ENCODE measurements around the gene DGKD.

DGKD gene

GRCh38 chr2:233353769-233354499, at the start of gene DGKD:
DGKD (plus strand) TSS chr2:233354494; CDS start chr2:233354519, 25 bp downstream.
- Histone ChIP-seq H3K27me3 (ENCODE audit: insufficient read depth, low read length) (peaks cover 35% of the 10 kb centered on the region), H3K4me1 (ENCODE audit: insufficient read depth, low read length) (peaks cover 5% of the 10 kb centered on the region; the same call in 1 of the 2 replicates), H3K36me3 (ENCODE audit: insufficient read depth, low read depth, low read length) (peaks cover 3% of the 10 kb centered on the region; the same call in 1 of the 2 replicates), H3K9ac (ENCODE audit: low read depth, low read length) (peak within 1 kb of the TSS; percentile 69; the same call in 1 of the 2 replicates), H3K9me3 (ENCODE audit: insufficient read depth, low read depth, low read length) (no peaks in the 10 kb centered on the region), H3K4me3 (ENCODE audit: low read length) (peak within 1 kb of the TSS; percentile 81), H3K27ac (ENCODE audit: low read length) (no peak within 1 kb of the TSS)

- Histone ChIP-seq H3K36me3 (ENCODE audit: insufficient read depth, low read depth, low read length) (no peaks in the 10 kb centered on the region), H3K9ac (ENCODE audit: low read depth, low read length) (no peak within 1 kb of the TSS), H3K27me3 (ENCODE audit: insufficient read depth, low read length) (no peaks in the 10 kb centered on the region), H3K27ac (ENCODE audit: low read length) (no peak within 1 kb of the TSS), H3K9me3 (ENCODE audit: insufficient read depth, low read depth, low read length) (no peaks in the 10 kb centered on the region), H3K4me3 (ENCODE audit: low read length) (no peak within 1 kb of the TSS), H3K4me1 (ENCODE audit: insufficient read depth, low read length) (no peaks in the 10 kb centered on the region)
Observed at GRCh38 chr2:233307565-233307964, 46.7 kb upstream of the DGKD start, which contains the start of gene SAG. SAG (plus strand) TSS chr2:233307816; CDS start chr2:233309190, 1,374 bp downstream.

- Histone ChIP-seq H3K36me3 (ENCODE audit: insufficient read depth, low read depth, low read length) (no peaks in the 10 kb centered on the region), H3K9ac (ENCODE audit: low read depth, low read length) (no peak overlapping the region), H3K27me3 (ENCODE audit: insufficient read depth, low read length) (no peaks in the 10 kb centered on the region), H3K27ac (ENCODE audit: low read length) (no peak overlapping the region), H3K9me3 (ENCODE audit: insufficient read depth, low read depth, low read length) (no peaks in the 10 kb centered on the region), H3K4me1 (ENCODE audit: insufficient read depth, low read length) (no peaks in the 10 kb centered on the region), H3K4me3 (ENCODE audit: low read length) (no peak overlapping the region)
Observed at GRCh38 chr2:233311241-233311926, 42.9 kb upstream of the DGKD start.

GRCh38 chr2:233312874-233313273, 41.4 kb upstream of the DGKD start:
- Histone ChIP-seq H3K36me3 (ENCODE audit: insufficient read depth, low read depth, low read length) (no peaks in the 10 kb centered on the region), H3K27ac (ENCODE audit: low read length) (no peak overlapping the region)

GRCh38 chr2:233314180-233314925, 39.9 kb upstream of the DGKD start:
- Histone ChIP-seq H3K27me3 (ENCODE audit: insufficient read depth, low read length) (no peaks in the 10 kb centered on the region), H3K36me3 (ENCODE audit: insufficient read depth, low read depth, low read length) (no peaks in the 10 kb centered on the region), H3K27ac (ENCODE audit: low read length) (no peak overlapping the region), H3K9me3 (ENCODE audit: insufficient read depth, low read depth, low read length) (no peaks in the 10 kb centered on the region), H3K4me1 (ENCODE audit: insufficient read depth, low read length) (no peaks in the 10 kb centered on the region), H3K9ac (ENCODE audit: low read depth, low read length) (no peak overlapping the region), H3K4me3 (ENCODE audit: low read length) (no peak overlapping the region)

More at GRCh38 chr2:233312874-233313273, 41.4 kb upstream of the DGKD start:
- no peak overlapping the region for H3K9ac ChIP-seq (ENCODE audit: low read depth, low read length)
- H3K4me1 ChIP-seq (ENCODE audit: insufficient read depth, low read length), result no peaks in the 10 kb centered on the region
- no peaks in the 10 kb centered on the region for H3K9me3 ChIP-seq (ENCODE audit: insufficient read depth, low read depth, low read length)
- H3K4me3 ChIP-seq (ENCODE audit: low read length), result no peak overlapping the region
- H3K27me3 ChIP-seq (ENCODE audit: insufficient read depth, low read length), result no peaks in the 10 kb centered on the region

GRCh38 chr2:233317196-233317943, 36.9 kb upstream of the DGKD start:
- H3K27ac ChIP-seq (ENCODE audit: low read length), result no peak overlapping the region
- H3K9ac ChIP-seq (ENCODE audit: low read depth, low read length), result no peak overlapping the region
- H3K27me3 ChIP-seq (ENCODE audit: insufficient read depth, low read length), result peaks cover 8% of the 10 kb centered on the region; the same call in 1 of the 2 replicates
- no peaks in the 10 kb centered on the region for H3K4me1 ChIP-seq (ENCODE audit: insufficient read depth, low read length)
- no peaks in the 10 kb centered on the region for H3K9me3 ChIP-seq (ENCODE audit: insufficient read depth, low read depth, low read length)
- no peaks in the 10 kb centered on the region for H3K36me3 ChIP-seq (ENCODE audit: insufficient read depth, low read depth, low read length)
- H3K4me3 ChIP-seq (ENCODE audit: low read length), result no peak overlapping the region

GRCh38 chr2:233319256-233319655, 35.0 kb upstream of the DGKD start:
- Histone ChIP-seq H3K4me3 (ENCODE audit: low read length) (no peak overlapping the region), H3K27me3 (ENCODE audit: insufficient read depth, low read length) (peaks cover 12% of the 10 kb centered on the region; the same call in 1 of the 2 replicates), H3K27ac (ENCODE audit: low read length) (no peak overlapping the region), H3K9me3 (ENCODE audit: insufficient read depth, low read depth, low read length) (no peaks in the 10 kb centered on the region), H3K9ac (ENCODE audit: low read depth, low read length) (no peak overlapping the region), H3K36me3 (ENCODE audit: insufficient read depth, low read depth, low read length) (no peaks in the 10 kb centered on the region), H3K4me1 (ENCODE audit: insufficient read depth, low read length) (no peaks in the 10 kb centered on the region)

- peaks cover 20% of the 10 kb centered on the region; the same call in 1 of the 2 replicates for H3K27me3 ChIP-seq (ENCODE audit: insufficient read depth, low read length)
Observed at GRCh38 chr2:233320470-233320869, 33.8 kb upstream of the DGKD start.

GRCh38 chr2:233321166-233321565, 33.1 kb upstream of the DGKD start:
- Histone ChIP-seq H3K27ac (ENCODE audit: low read length) (no peak overlapping the region), H3K9me3 (ENCODE audit: insufficient read depth, low read depth, low read length) (no peaks in the 10 kb centered on the region), H3K36me3 (ENCODE audit: insufficient read depth, low read depth, low read length) (no peaks in the 10 kb centered on the region), H3K9ac (ENCODE audit: low read depth, low read length) (no peak overlapping the region), H3K27me3 (ENCODE audit: insufficient read depth, low read length) (peaks cover 24% of the 10 kb centered on the region; the same call in 1 of the 2 replicates), H3K4me1 (ENCODE audit: insufficient read depth, low read length) (no peaks in the 10 kb centered on the region), H3K4me3 (ENCODE audit: low read length) (no peak overlapping the region)

More at GRCh38 chr2:233320470-233320869, 33.8 kb upstream of the DGKD start:
- H3K27ac ChIP-seq (ENCODE audit: low read length), result no peak overlapping the region
- H3K36me3 ChIP-seq (ENCODE audit: insufficient read depth, low read depth, low read length), result no peaks in the 10 kb centered on the region
- H3K9me3 ChIP-seq (ENCODE audit: insufficient read depth, low read depth, low read length), result no peaks in the 10 kb centered on the region
- H3K9ac ChIP-seq (ENCODE audit: low read depth, low read length), result no peak overlapping the region
- no peaks in the 10 kb centered on the region for H3K4me1 ChIP-seq (ENCODE audit: insufficient read depth, low read length)
- H3K4me3 ChIP-seq (ENCODE audit: low read length), result no peak overlapping the region

GRCh38 chr2:233323851-233324250, 30.4 kb upstream of the DGKD start:
- Histone ChIP-seq H3K4me1 (ENCODE audit: insufficient read depth, low read length) (no peaks in the 10 kb centered on the region), H3K36me3 (ENCODE audit: insufficient read depth, low read depth, low read length) (no peaks in the 10 kb centered on the region)

GRCh38 chr2:233325256-233325655, 29.0 kb upstream of the DGKD start:
- H3K4me1 ChIP-seq (ENCODE audit: insufficient read depth, low read length), result peaks cover 10% of the 10 kb centered on the region
- no peak overlapping the region for H3K27ac ChIP-seq (ENCODE audit: low read length)
- H3K4me3 ChIP-seq (ENCODE audit: low read length), result no peak overlapping the region
- H3K9me3 ChIP-seq (ENCODE audit: insufficient read depth, low read depth, low read length), result no peaks in the 10 kb centered on the region
- H3K9ac ChIP-seq (ENCODE audit: low read depth, low read length), result no peak overlapping the region
- H3K27me3 ChIP-seq (ENCODE audit: insufficient read depth, low read length), result peaks cover 63% of the 10 kb centered on the region
- no peaks in the 10 kb centered on the region for H3K36me3 ChIP-seq (ENCODE audit: insufficient read depth, low read depth, low read length)

More at GRCh38 chr2:233323851-233324250, 30.4 kb upstream of the DGKD start:
- Histone ChIP-seq H3K27me3 (ENCODE audit: insufficient read depth, low read length) (peaks cover 49% of the 10 kb centered on the region), H3K9ac (ENCODE audit: low read depth, low read length) (no peak overlapping the region), H3K9me3 (ENCODE audit: insufficient read depth, low read depth, low read length) (no peaks in the 10 kb centered on the region), H3K4me3 (ENCODE audit: low read length) (no peak overlapping the region), H3K27ac (ENCODE audit: low read length) (no peak overlapping the region)

Measured in iPS-20b (cell line).